Astrocyte of the spinal cord (primary cell): ENCODE measurements around the gene ZNF277.

Experiments
- DNase-seq: peaks from one replicate; pipeline ENCODE4 v3.0.0; 2011; ENCODE audit warnings: low read depth, low spot score
- H3K4me3 ChIP-seq: 2 replicates; pipeline ENCODE4 v1.5.1; 2011; ENCODE audit warnings: low read depth, mild to moderate bottlenecking, low read length, moderate library complexity
- CTCF ChIP-seq: IDR thresholded peaks from 2 replicates; pipeline ENCODE4 v1.5.1; 2012; ENCODE audit warnings: low read depth, mild to moderate bottlenecking, low read length, inconsistent platforms
- in situ Hi-C: cut with HindIII; loops from 2 replicates; pipeline ENCODE4 v1.10.0; 2017; ENCODE audit warnings: low sequenced_read_pairs

Gene ZNF277

GRCh38 chr7:112199035-112199655 lies 7.3 kb upstream of the ZNF277 start:
- peak; percentile 29 for DNase-seq
- no peak for TF ChIP-seq CTCF
- in situ Hi-C loops, result no loop called here

GRCh38 chr7:112199672-112200071 lies 6.8 kb upstream of the ZNF277 start:
- in situ Hi-C loops, result no loop called here

More at GRCh38 chr7:112199035-112199655, 7.3 kb upstream of the ZNF277 start:
- no peak overlapping the region for H3K4me3 ChIP-seq

DNA sequence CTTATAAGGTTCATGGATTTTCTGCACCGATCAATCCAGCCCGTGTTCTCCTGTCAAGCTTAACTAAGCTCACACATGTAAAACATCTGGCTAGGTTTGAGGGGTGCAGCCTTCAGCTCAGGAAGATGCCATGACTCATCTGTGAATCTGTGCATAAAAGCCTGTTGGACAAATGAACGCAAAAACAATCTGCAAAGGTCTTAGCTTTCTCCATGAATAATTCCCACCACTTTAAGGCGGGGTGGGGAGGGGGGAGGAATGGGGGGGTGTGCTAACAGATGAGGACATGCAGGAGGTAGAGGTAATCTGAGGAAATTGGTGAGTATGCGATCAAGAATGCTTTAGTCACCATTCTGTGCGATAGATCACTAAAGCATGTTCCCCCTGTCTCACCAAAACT lies 5.1 kb upstream of the ZNF277 start:
- DNase-seq, result peak; percentile 71
- no peak overlapping the region for H3K4me3 ChIP-seq
- in situ Hi-C loops, result no loop called here
- no peak for TF ChIP-seq CTCF

More at GRCh38 chr7:112199672-112200071, 6.8 kb upstream of the ZNF277 start:
- DNase-seq, result no peak
- no peak for TF ChIP-seq CTCF
- no peak overlapping the region for H3K4me3 ChIP-seq

DNA sequence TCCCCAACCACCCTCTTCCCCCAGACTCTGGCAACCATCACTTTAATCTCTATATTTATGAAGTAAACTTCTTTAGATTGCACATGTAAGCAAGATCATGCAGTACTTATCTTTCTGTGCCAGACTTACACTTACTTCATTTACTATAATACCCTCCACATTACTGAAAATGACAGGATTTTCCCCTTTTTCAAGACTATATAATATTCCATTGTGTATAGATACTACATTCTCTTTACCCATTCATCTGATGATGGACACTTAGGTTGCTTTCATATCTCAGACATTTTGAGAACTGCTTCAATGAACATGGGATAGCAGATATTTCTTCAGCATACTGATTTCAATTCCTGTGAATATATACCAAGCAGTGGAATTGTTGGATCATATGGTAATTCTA lies 4.7 kb upstream of the ZNF277 start:
- DNase-seq, result no peak
- in situ Hi-C loops, result no loop called here

DNA sequence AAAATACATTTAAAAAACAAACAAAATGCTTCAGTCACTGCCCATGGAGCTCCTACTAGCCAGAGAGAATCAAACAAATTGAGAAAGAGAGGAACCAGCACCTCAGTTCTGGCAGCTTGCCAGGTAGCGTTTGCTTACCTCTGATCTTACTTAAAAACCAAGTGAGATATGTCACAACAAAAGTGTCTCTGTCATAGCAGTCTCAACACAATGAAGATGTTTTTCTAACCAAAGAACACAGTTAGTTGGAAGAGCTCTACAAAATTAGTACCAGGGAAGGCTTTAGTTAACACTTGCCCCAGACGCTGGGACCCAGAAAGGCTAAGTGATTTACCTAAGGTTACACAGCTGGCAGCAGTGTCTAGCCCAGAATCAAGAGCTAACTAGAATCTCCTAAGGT lies 3.7 kb upstream of the ZNF277 start:
- TF ChIP-seq CTCF, result no peak
- H3K4me3 ChIP-seq, result no peak overlapping the region
- in situ Hi-C loops, result no loop called here
- no peak for DNase-seq

More for the DNA sequence above, 4.7 kb upstream of the ZNF277 start:
- H3K4me3 ChIP-seq, result no peak overlapping the region
- no peak for TF ChIP-seq CTCF

GRCh38 chr7:112203365-112203739 lies 3.1 kb upstream of the ZNF277 start:
- TF ChIP-seq CTCF, result no peak
- in situ Hi-C loops, result no loop called here
- H3K4me3 ChIP-seq, result no peak overlapping the region
- DNase-seq, result no peak
